H9 (cell line): Measurements from ENCODE around the gene AP2M1. TPM values are rescaled to one million over a fixed set of nuclear protein-coding genes. Genes with fewer than 3 reads are reported as not detected.

Experiments used
- DNase-seq: peaks from one replicate; pipeline ENCODE4 v3.0.0-alpha.2; 2017
- H2AFZ ChIP-seq: one replicate; pipeline ENCODE4 v1.6.1; 2013; ENCODE audit warnings: mild to moderate bottlenecking, low read length, control low read depth, moderate library complexity
- H2AK5ac ChIP-seq: 2 replicates; pipeline ENCODE4 v1.6.1; 2013; ENCODE audit warnings: low read length, control low read depth, mixed read lengths; ENCODE audit not compliant: insufficient read length
- H2BK120ac ChIP-seq: one replicate; pipeline ENCODE4 v1.6.1; 2013; ENCODE audit warnings: low read depth, mild to moderate bottlenecking, low read length, control low read depth, inconsistent platforms; ENCODE audit not compliant: poor library complexity, severe bottlenecking
- H2BK12ac ChIP-seq: 2 replicates; pipeline ENCODE4 v1.6.1; 2013; ENCODE audit warnings: low read length, control low read depth, mixed read lengths, low read depth; ENCODE audit not compliant: insufficient read length
- H2BK15ac ChIP-seq: 2 replicates; pipeline ENCODE4 v1.6.1; 2013; ENCODE audit warnings: low read depth, low read length, control low read depth
- H2BK20ac ChIP-seq: one replicate; pipeline ENCODE4 v1.6.1; 2013; ENCODE audit warnings: low read depth, mild to moderate bottlenecking, low read length, control low read depth, inconsistent platforms; ENCODE audit not compliant: poor library complexity, severe bottlenecking
- H2BK5ac ChIP-seq: 2 replicates; pipeline ENCODE4 v1.6.1; 2013; ENCODE audit warnings: low read length, control low read depth, mixed read lengths; ENCODE audit not compliant: insufficient read length
- H3K14ac ChIP-seq: 2 replicates; pipeline ENCODE4 v1.6.1; 2013; ENCODE audit warnings: low read length, control low read depth; ENCODE audit not compliant: insufficient read depth
- H3K18ac ChIP-seq: 2 replicates; pipeline ENCODE4 v1.6.1; 2013; ENCODE audit warnings: low read depth, mild to moderate bottlenecking, mixed read lengths, low read length, control low read depth; ENCODE audit not compliant: insufficient read length
- H3K23ac ChIP-seq: 2 replicates; pipeline ENCODE4 v1.6.1; 2013; ENCODE audit warnings: low read length, control low read depth, mixed read lengths, low read depth; ENCODE audit not compliant: insufficient read length
- H3K23me2 ChIP-seq: 2 replicates; pipeline ENCODE4 v1.6.1; 2013; ENCODE audit warnings: low read depth, mild to moderate bottlenecking, mixed read lengths, low read length, control low read depth; ENCODE audit not compliant: insufficient read length, poor library complexity, severe bottlenecking
- H3K27ac ChIP-seq: 2 replicates; pipeline ENCODE4 v1.5.1; 2013; ENCODE audit warnings: low read length, control low read depth, mixed read lengths, low read depth; ENCODE audit not compliant: insufficient read length
- H3K27me3 ChIP-seq: 2 replicates; pipeline ENCODE4 v1.6.1; 2013; ENCODE audit warnings: low read length, control low read depth, inconsistent platforms; ENCODE audit not compliant: insufficient read depth
- H3K4ac ChIP-seq: 2 replicates; pipeline ENCODE4 v1.6.1; 2013; ENCODE audit warnings: low read depth, mild to moderate bottlenecking, control low read depth, inconsistent platforms, low read length, moderate library complexity
- H3K4me1 ChIP-seq: 2 replicates; pipeline ENCODE4 v1.6.1; 2013; ENCODE audit warnings: low read length, control low read depth, inconsistent platforms; ENCODE audit not compliant: insufficient read depth
- H3K4me2 ChIP-seq: 2 replicates; pipeline ENCODE4 v1.6.1; 2013; ENCODE audit warnings: low read length, control low read depth, mixed read lengths; ENCODE audit not compliant: insufficient read length, insufficient read depth
- H3K56ac ChIP-seq: 2 replicates; pipeline ENCODE4 v1.6.1; 2013; ENCODE audit warnings: low read depth, mild to moderate bottlenecking, mixed read lengths, low read length, control low read depth; ENCODE audit not compliant: insufficient read length
- H3K79me1 ChIP-seq: 2 replicates; pipeline ENCODE4 v1.6.1; 2013; ENCODE audit warnings: low read depth, mild to moderate bottlenecking, moderate library complexity, low read length, control low read depth, inconsistent platforms; ENCODE audit not compliant: insufficient read depth, poor library complexity, severe bottlenecking
- H3K79me2 ChIP-seq: 2 replicates; pipeline ENCODE4 v1.6.1; 2013; ENCODE audit warnings: low read length, control low read depth, inconsistent platforms; ENCODE audit not compliant: insufficient read depth
- H3K9ac ChIP-seq: 2 replicates; pipeline ENCODE4 v1.6.1; 2013; ENCODE audit warnings: low read length, control low read depth, mixed read lengths; ENCODE audit not compliant: insufficient read length; ENCODE audit errors: extremely low read depth
- H3K9me3 ChIP-seq: one replicate; pipeline ENCODE4 v1.6.1; 2013; ENCODE audit warnings: low read depth, low read length, inconsistent platforms; ENCODE audit not compliant: control insufficient read depth
- H3T11ph ChIP-seq: one replicate; pipeline ENCODE4 v1.6.1; 2013; ENCODE audit warnings: mild to moderate bottlenecking, low read length, control low read depth, inconsistent platforms
- H4K20me1 ChIP-seq: one replicate; pipeline ENCODE4 v1.6.1; 2013; ENCODE audit not compliant: control insufficient read depth, insufficient read length, insufficient read depth
- H4K5ac ChIP-seq: 2 replicates; pipeline ENCODE4 v1.6.1; 2013; ENCODE audit warnings: low read depth, mild to moderate bottlenecking, mixed read lengths, low read length, control low read depth; ENCODE audit not compliant: insufficient read length
- H4K8ac ChIP-seq: replicated peaks from 2 replicates; pipeline ENCODE4 v1.6.1; 2013; ENCODE audit warnings: low read length, control low read depth, mixed read lengths, low read depth; ENCODE audit not compliant: insufficient read length
- H4K91ac ChIP-seq: 2 replicates; pipeline ENCODE4 v1.6.1; 2013; ENCODE audit warnings: low read depth, mild to moderate bottlenecking, moderate library complexity, mixed read lengths, low read length, control low read depth; ENCODE audit not compliant: insufficient read length
- H3K27ac Mint-ChIP-seq, 3 experiments: 2 replicates in 2 of 3; 3 replicates in 1 of 3; pipeline ENCODE4 v1.8.0; 2020 to 2021; ENCODE audit warnings: mixed read lengths in 3 of 3, mild to moderate bottlenecking in 1 of 3, moderate library complexity in 1 of 3
- H3K27me3 Mint-ChIP-seq: 2 replicates; pipeline ENCODE4 v1.8.0; 2021; ENCODE audit warnings: low read depth, mild to moderate bottlenecking, moderate library complexity, mixed read lengths
- H3K36me3 Mint-ChIP-seq, 3 experiments: 2 replicates in 2 of 3; 3 replicates in 1 of 3; pipeline ENCODE4 v1.8.0; 2020 to 2021; ENCODE audit warnings: low read depth in 3 of 3, mixed read lengths in 3 of 3; ENCODE audit not compliant: insufficient read depth in 1 of 3
- H3K4me1 Mint-ChIP-seq, 2 experiments: 2 replicates each; pipeline ENCODE4 v1.8.0; 2020; ENCODE audit warnings: mixed read lengths in 2 of 2
- H3K4me3 Mint-ChIP-seq, 2 experiments: 2 replicates in 1 of 2; 3 replicates in 1 of 2; pipeline ENCODE4 v1.8.0; 2020 to 2021; ENCODE audit warnings: mild to moderate bottlenecking in 2 of 2, mixed read lengths in 2 of 2, moderate library complexity in 1 of 2
- H3K9me3 Mint-ChIP-seq, 2 experiments: 2 replicates in 1 of 2; 3 replicates in 1 of 2; pipeline ENCODE4 v1.8.0; 2020; ENCODE audit warnings: mild to moderate bottlenecking in 2 of 2, mixed read lengths in 2 of 2, moderate library complexity in 1 of 2
- CTCF ChIP-seq: fragments of 200-600 bp; sonication (generic); conservative IDR thresholded peaks from 3 replicates; pipeline ENCODE4 v1.8.0; 2021; ENCODE audit warnings: antibody characterized with exemption, mild to moderate bottlenecking
- WGBS: extraction: QIAGEN DNeasy Blood & Tissue Kit; methylation state at CpG from one replicate; pipeline ENCODE4 v1.1.7; 2013; ENCODE audit warnings: missing lambda C conversion rate, low lambda C conversion rate, mixed read lengths; ENCODE audit not compliant: insufficient read length; ENCODE audit errors: extremely low coverage; 5-methylcytosine and 5-hydroxymethylcytosine counted together
- total RNA-seq: library from RNA; stranded (reverse); gene quantifications from 2 replicates; pipeline ENCODE4 v1.2.1, GENCODE V29; 2021

AP2M1 gene
- total RNA-seq, 1 experiment from 2014 or later = 443 TPM

- Histone ChIP-seq H3K56ac (no peak overlapping the region), H4K8ac (no peak overlapping the region), H3K23me2 (peaks cover 13% of the 10 kb centered on the region), H3K4ac (no peak overlapping the region), H2AK5ac (no peak overlapping the region), H3K27me3 (no peaks in the 10 kb centered on the region), H2BK120ac (no peak overlapping the region), H2AFZ (no peak overlapping the region), H3K9me3 (no peaks in the 10 kb centered on the region), H4K5ac (no peak overlapping the region), H3T11ph (no peak overlapping the region), H4K91ac (no peak overlapping the region), H4K20me1 (no peaks in the 10 kb centered on the region), H3K14ac (no peak overlapping the region), H3K27ac (no peak overlapping the region), H2BK15ac (no peak overlapping the region), H3K18ac (no peak overlapping the region), H3K79me2 (no peaks in the 10 kb centered on the region; the same call in 1 of the 2 replicates), H3K23ac (no peak overlapping the region), H3K4me2 (peak overlapping the region; percentile 98), H3K9ac (peak overlapping the region; percentile 65), H2BK20ac (no peak overlapping the region), H3K4me1 (no peaks in the 10 kb centered on the region), H2BK5ac (no peak overlapping the region), H2BK12ac (no peak overlapping the region), H3K79me1 (no peaks in the 10 kb centered on the region)
- Mint-ChIP-seq H3K9me3 (no peaks in the 10 kb centered on the region), H3K36me3 (peaks cover 3 to 23% (median 18%) of the 10 kb centered on the region in 3 experiments; a peak in 6 of 7 replicates), H3K4me1 (peaks cover 23 to 25% of the 10 kb centered on the region in 2 experiments), H3K4me3 (peak overlapping the region; percentile 92 to 97), H3K27ac (peak overlapping the region in 1 of 3 experiments; percentile 91; a peak in 1 of 7 replicates), H3K27me3 (no peaks in the 10 kb centered on the region; the same call in 1 of the 2 replicates)
- DNase-seq = no peak
- WGBS = no CpG with 5 or more reads among the region's 9 CpGs
- TF ChIP-seq CTCF = no peak
These were observed 38.8 kb upstream of the AP2M1 start for GRCh38 chr3:184135911-184136260.
